Caco-2 (cell line): Measurements from ENCODE around the gene MORN1. TPM values are rescaled to one million over a fixed set of nuclear protein-coding genes. Genes with fewer than 3 reads are reported as not detected.

Experiments
- BruUV-seq: library from RNA; stranded (reverse); fragments of 400-500 nt; replicated peaks from 2 replicates; lab custom pipeline; 2021; lab: Mats Ljungman, UMichigan
- CTCF ChIA-PET: fragments of 300-600 bp; sonication (Branson Sonifier 250); formaldehyde crosslinking; loops from one replicate; lab custom pipeline; 2022; ENCODE audit warnings: antibody characterized with exemption; lab: Charles Lee
- POLR2A ChIA-PET: fragments of 300-600 bp; sonication (Branson Sonifier 250); formaldehyde crosslinking; loops from one replicate; lab custom pipeline; 2022; ENCODE audit warnings: antibody characterized with exemption; lab: Charles Lee
- DNase-seq, 2 experiments: peaks; one replicate each; pipeline versions ENCODE4 v3.0.0 to v3.0.0-alpha.2; 2020 to 2022
- H3K27me3 ChIP-seq: replicated peaks from 2 replicates; pipeline ENCODE4 v1.6.0; 2011; ENCODE audit warnings: low read length; ENCODE audit not compliant: control insufficient read depth, insufficient read depth
- H3K36me3 ChIP-seq: 2 replicates; pipeline ENCODE4 v1.5.1; 2011; ENCODE audit warnings: low read length; ENCODE audit not compliant: control insufficient read depth, insufficient read depth
- H3K4me1 ChIP-seq: fragments of 250-450 bp; sonication (Bioruptor Pico); 2 replicates; pipeline ENCODE4 v1.5.1; 2020; ENCODE audit warnings: mild to moderate bottlenecking
- H3K4me3 ChIP-seq: 2 replicates; pipeline ENCODE4 v1.5.1; 2011; ENCODE audit warnings: low read depth, mild to moderate bottlenecking, control low read depth, low read length
- H3K9me3 ChIP-seq: fragments of 250-450 bp; sonication (Bioruptor Pico); 2 replicates; pipeline ENCODE4 v1.5.1; 2020; ENCODE audit warnings: mild to moderate bottlenecking, moderate library complexity
- H3K27ac Mint-ChIP-seq: one replicate; pipeline ENCODE4 v1.8.0; 2022; ENCODE audit warnings: mixed read lengths; ENCODE audit not compliant: unreplicated experiment
- H3K27me3 Mint-ChIP-seq: one replicate; pipeline ENCODE4 v1.8.0; 2022; ENCODE audit warnings: mixed read lengths; ENCODE audit not compliant: insufficient read depth, unreplicated experiment
- H3K36me3 Mint-ChIP-seq: one replicate; pipeline ENCODE4 v1.8.0; 2022; ENCODE audit warnings: mild to moderate bottlenecking, mixed read lengths; ENCODE audit not compliant: insufficient read depth, unreplicated experiment
- H3K4me1 Mint-ChIP-seq: one replicate; pipeline ENCODE4 v1.8.0; 2022; ENCODE audit warnings: low read depth, mixed read lengths; ENCODE audit not compliant: unreplicated experiment
- H3K4me3 Mint-ChIP-seq: one replicate; pipeline ENCODE4 v1.8.0; 2022; ENCODE audit warnings: mild to moderate bottlenecking, moderate library complexity, mixed read lengths; ENCODE audit not compliant: unreplicated experiment
- H3K9me3 Mint-ChIP-seq: one replicate; pipeline ENCODE4 v1.8.0; 2022; ENCODE audit warnings: mixed read lengths; ENCODE audit not compliant: unreplicated experiment
- CTCF ChIP-seq, 2 experiments: fragments of 200-600 bp in 1 of 2; IDR thresholded peaks; 1 replicate in 1 of 2; 2 replicates in 1 of 2; pipeline versions ENCODE4 v1.5.1 to v1.8.0; 2011 to 2022; ENCODE audit warnings: antibody characterized with exemption in 1 of 2, control low read depth in 1 of 2, inconsistent platforms in 1 of 2, low read depth in 1 of 2, low read length in 1 of 2, mild to moderate bottlenecking in 1 of 2, moderate library complexity in 1 of 2; ENCODE audit not compliant: insufficient read depth in 1 of 2, severe bottlenecking in 1 of 2, unreplicated experiment in 1 of 2
- intact Hi-C: fragments of 100-400 bp; cut with micrococcal nuclease; formaldehyde crosslinking; loops from one replicate; pipeline ENCODE4 v1.10.0; 2022; ENCODE audit not compliant: unreplicated experiment
- total RNA-seq: library from RNA; stranded (reverse); gene quantifications from 2 replicates; pipeline ENCODE4 v1.2.3, GENCODE V29; 2022

MORN1 gene
- total RNA-seq, 1 experiment from 2014 or later, result 8.6 TPM

GRCh38 chr1:2279210-2279639 is 112.1 kb downstream of the MORN1 start:
- Mint-ChIP-seq H3K9me3 (no peaks in the 10 kb centered on the region), H3K4me1 (no peaks in the 10 kb centered on the region), H3K27ac (no peak overlapping the region), H3K4me3 (no peak overlapping the region), H3K36me3 (peaks cover 26% of the 10 kb centered on the region), H3K27me3 (no peaks in the 10 kb centered on the region)
- BruUV-seq, result no TSS peak
- ChIA-PET CTCF (no interaction called here), POLR2A (no interaction called here)
- Histone ChIP-seq H3K4me3 (no peak overlapping the region), H3K9me3 (no peaks in the 10 kb centered on the region), H3K4me1 (peaks cover 8% of the 10 kb centered on the region; the same call in 1 of the 2 replicates), H3K27me3 (no peaks in the 10 kb centered on the region), H3K36me3 (peaks cover 2% of the 10 kb centered on the region; the same call in 1 of the 2 replicates)
- no peak for DNase-seq
- intact Hi-C loops, result no loop called here
- no peak for TF ChIP-seq CTCF (IDR thresholded peaks at IDR 0.05; ENCODE audit: insufficient read depth in 1 of 2, low read depth in 1 of 2, low read length in 1 of 2, severe bottlenecking in 1 of 2, unreplicated experiment in 1 of 2)

- intact Hi-C loops, result no loop called here
- H3K4me1 Mint-ChIP-seq, result no peaks in the 10 kb centered on the region
- no TSS peak for BruUV-seq
- peaks cover 8% of the 10 kb centered on the region; the same call in 1 of the 2 replicates for H3K4me1 ChIP-seq
- no peaks in the 10 kb centered on the region for H3K9me3 ChIP-seq
- no peaks in the 10 kb centered on the region for H3K9me3 Mint-ChIP-seq
- H3K27me3 ChIP-seq, result no peaks in the 10 kb centered on the region
- POLR2A ChIA-PET, result no interaction called here
- no peak overlapping the region for H3K4me3 Mint-ChIP-seq
- no peak for DNase-seq
- no peak overlapping the region for H3K4me3 ChIP-seq
- CTCF ChIA-PET, result no interaction called here
- H3K27me3 Mint-ChIP-seq, result no peaks in the 10 kb centered on the region
- peaks cover 24% of the 10 kb centered on the region for H3K36me3 Mint-ChIP-seq
- TF ChIP-seq CTCF (IDR thresholded peaks at IDR 0.05; ENCODE audit: insufficient read depth in 1 of 2, low read depth in 1 of 2, low read length in 1 of 2, severe bottlenecking in 1 of 2, unreplicated experiment in 1 of 2), result no peak
- H3K27ac Mint-ChIP-seq, result no peak overlapping the region
- peaks cover 2% of the 10 kb centered on the region; the same call in 1 of the 2 replicates for H3K36me3 ChIP-seq
Measured at GRCh38 chr1:2278591-2279209, 112.7 kb downstream of the MORN1 start.

GRCh38 chr1:2277741-2278488 is 113.4 kb downstream of the MORN1 start:
- Histone ChIP-seq H3K36me3 (peaks cover 2% of the 10 kb centered on the region; the same call in 1 of the 2 replicates), H3K4me1 (peaks cover 8% of the 10 kb centered on the region; the same call in 1 of the 2 replicates), H3K27me3 (no peaks in the 10 kb centered on the region), H3K9me3 (no peaks in the 10 kb centered on the region), H3K4me3 (no peak overlapping the region)
- H3K36me3 Mint-ChIP-seq, result peaks cover 24% of the 10 kb centered on the region
- ChIA-PET CTCF (no interaction called here), POLR2A (no interaction called here)
- TF ChIP-seq CTCF (IDR thresholded peaks at IDR 0.05; ENCODE audit: insufficient read depth in 1 of 2, low read depth in 1 of 2, low read length in 1 of 2, severe bottlenecking in 1 of 2, unreplicated experiment in 1 of 2), result no peak
- H3K4me1 Mint-ChIP-seq, result no peaks in the 10 kb centered on the region
- H3K9me3 Mint-ChIP-seq, result no peaks in the 10 kb centered on the region
- no TSS peak for BruUV-seq
- intact Hi-C loops, result no loop called here
- DNase-seq, result no peak
- H3K27me3 Mint-ChIP-seq, result no peaks in the 10 kb centered on the region
- H3K27ac Mint-ChIP-seq, result no peak overlapping the region
- no peak overlapping the region for H3K4me3 Mint-ChIP-seq
